Astrocyte (in vitro differentiated cells and primary cell): ENCODE results near the gene RBM47. TPM values are rescaled to one million over a fixed set of nuclear protein-coding genes. Genes with fewer than 3 reads are reported as not detected.

Source experiments
- DNase-seq: peaks from one replicate; pipeline ENCODE4 v3.0.0-alpha.2; 2010; ENCODE audit warnings: low read depth
- FAIRE-seq: peaks from 2 replicates; lab custom pipeline; 2011; peaks lifted over from hg19 to GRCh38; lab: Jason Lieb, UNC
- H2AFZ ChIP-seq: 2 replicates; pipeline ENCODE4 v1.6.0; 2012; ENCODE audit warnings: low read depth, low read length, inconsistent platforms
- H3K27ac ChIP-seq: 2 replicates; pipeline ENCODE4 v1.5.1; 2011; ENCODE audit warnings: low read depth, low read length, inconsistent platforms
- H3K27me3 ChIP-seq: 2 replicates; pipeline ENCODE4 v1.6.0; 2011; ENCODE audit warnings: low read length, inconsistent platforms; ENCODE audit not compliant: insufficient read depth
- H3K36me3 ChIP-seq: 2 replicates; pipeline ENCODE4 v1.5.1; 2011; ENCODE audit warnings: low read length, inconsistent platforms; ENCODE audit not compliant: insufficient read depth
- H3K4me1 ChIP-seq: 2 replicates; pipeline ENCODE4 v1.5.1; 2011; ENCODE audit warnings: low read length, inconsistent platforms; ENCODE audit not compliant: insufficient read depth
- H3K4me2 ChIP-seq: 2 replicates; pipeline ENCODE4 v1.6.0; 2012; ENCODE audit warnings: low read length, inconsistent platforms
- H3K4me3 ChIP-seq: 2 replicates; pipeline ENCODE4 v1.5.1; 2011; ENCODE audit warnings: low read depth, mild to moderate bottlenecking, low read length, inconsistent platforms; ENCODE audit not compliant: insufficient read depth
- H3K79me2 ChIP-seq: 2 replicates; pipeline ENCODE4 v1.6.0; 2012; ENCODE audit warnings: mild to moderate bottlenecking, low read length, inconsistent platforms; ENCODE audit not compliant: insufficient read depth
- H3K9ac ChIP-seq: 2 replicates; pipeline ENCODE4 v1.6.0; 2012; ENCODE audit warnings: mild to moderate bottlenecking, low read length, inconsistent platforms
- H3K9me3 ChIP-seq: 2 replicates; pipeline ENCODE4 v1.5.1; 2012; ENCODE audit warnings: low read depth, mild to moderate bottlenecking, low read length, inconsistent platforms; ENCODE audit not compliant: insufficient read depth
- H4K20me1 ChIP-seq: 2 replicates; pipeline ENCODE4 v1.6.0; 2012; ENCODE audit warnings: low read length, inconsistent platforms; ENCODE audit not compliant: insufficient read depth
- H3K27ac Mint-ChIP-seq: one replicate; pipeline ENCODE4 v1.8.0; 2021; ENCODE audit warnings: mild to moderate bottlenecking, mixed read lengths; ENCODE audit not compliant: unreplicated experiment
- H3K27me3 Mint-ChIP-seq: one replicate; pipeline ENCODE4 v1.8.0; 2021; ENCODE audit warnings: low read depth, mixed read lengths; ENCODE audit not compliant: unreplicated experiment
- H3K36me3 Mint-ChIP-seq: one replicate; pipeline ENCODE4 v1.8.0; 2021; ENCODE audit warnings: low read depth, mixed read lengths; ENCODE audit not compliant: unreplicated experiment
- H3K4me1 Mint-ChIP-seq: one replicate; pipeline ENCODE4 v1.8.0; 2021; ENCODE audit warnings: low read depth, mixed read lengths; ENCODE audit not compliant: unreplicated experiment
- H3K4me3 Mint-ChIP-seq: one replicate; pipeline ENCODE4 v1.8.0; 2021; ENCODE audit warnings: mild to moderate bottlenecking, moderate library complexity, mixed read lengths; ENCODE audit not compliant: unreplicated experiment
- H3K9me3 Mint-ChIP-seq: one replicate; pipeline ENCODE4 v1.8.0; 2021; ENCODE audit warnings: mild to moderate bottlenecking, mixed read lengths; ENCODE audit not compliant: unreplicated experiment
- CTCF ChIP-seq: IDR thresholded peaks from 2 replicates; pipeline ENCODE4 v1.5.1; 2011; ENCODE audit warnings: low read depth, mild to moderate bottlenecking, inconsistent platforms, low read length, moderate library complexity; ENCODE audit not compliant: insufficient read depth
- EZH2 ChIP-seq: IDR thresholded peaks from 2 replicates; pipeline ENCODE4 v1.6.1; 2012; ENCODE audit warnings: mild to moderate bottlenecking, low read length, inconsistent platforms; ENCODE audit not compliant: insufficient read depth
- total RNA-seq: library from RNA; stranded (reverse); gene quantifications from 2 replicates; pipeline ENCODE4 v1.2.1, GENCODE V29; 2021

Gene RBM47
- total RNA-seq, 1 donor from 2014 or later: 2.9 TPM

GRCh38 chr4:40486534-40486933 is 143.1 kb downstream of the RBM47 start:
- Mint-ChIP-seq H3K27me3 (no peaks in the 10 kb centered on the region), H3K4me1 (peaks cover 5% of the 10 kb centered on the region), H3K27ac (no peak overlapping the region), H3K9me3 (no peaks in the 10 kb centered on the region), H3K36me3 (no peaks in the 10 kb centered on the region), H3K4me3 (no peak overlapping the region)
- peaks cover 4% of the 10 kb centered on the region for H3K27me3 ChIP-seq
- H3K27ac ChIP-seq: no peak overlapping the region
- TF ChIP-seq EZH2: no peak
- TF ChIP-seq CTCF: no peak
- H3K4me3 ChIP-seq: no peak overlapping the region
- H3K4me2 ChIP-seq: peak overlapping the region; percentile 21
- no peaks in the 10 kb centered on the region for H4K20me1 ChIP-seq
- DNase-seq (peak; percentile 17), FAIRE-seq (no peak)
- no peaks in the 10 kb centered on the region for H3K9me3 ChIP-seq
- no peaks in the 10 kb centered on the region for H3K4me1 ChIP-seq
- H2AFZ ChIP-seq: no peak overlapping the region
- H3K9ac ChIP-seq: no peak overlapping the region
- H3K36me3 ChIP-seq: no peaks in the 10 kb centered on the region
- H3K79me2 ChIP-seq: no peaks in the 10 kb centered on the region

- Histone ChIP-seq H3K9me3 (no peaks in the 10 kb centered on the region), H4K20me1 (no peaks in the 10 kb centered on the region), H3K4me2 (no peak overlapping the region), H3K4me3 (no peak overlapping the region), H3K4me1 (no peaks in the 10 kb centered on the region), H3K79me2 (no peaks in the 10 kb centered on the region), H2AFZ (no peak overlapping the region), H3K27ac (no peak overlapping the region), H3K9ac (no peak overlapping the region), H3K36me3 (no peaks in the 10 kb centered on the region), H3K27me3 (peaks cover 4% of the 10 kb centered on the region)
- H3K36me3 Mint-ChIP-seq: no peaks in the 10 kb centered on the region
- TF ChIP-seq CTCF: no peak
- TF ChIP-seq EZH2: no peak
- H3K9me3 Mint-ChIP-seq: no peaks in the 10 kb centered on the region
- peaks cover 5% of the 10 kb centered on the region for H3K4me1 Mint-ChIP-seq
- H3K27me3 Mint-ChIP-seq: no peaks in the 10 kb centered on the region
- no peak overlapping the region for H3K27ac Mint-ChIP-seq
- DNase-seq (peak; percentile 20), FAIRE-seq (peak; percentile 37)
- H3K4me3 Mint-ChIP-seq: no peak overlapping the region
Observed at GRCh38 chr4:40484346-40485090, 145.1 kb downstream of the RBM47 start.
